NCI-H2081 treated with DMSO at 0.1 percent for 48 hours (cell line): Measurements from ENCODE around the gene ANAPC16.
"Not testable (repeated sequence)": the region's sequence is repeated elsewhere in the genome, so short reads cannot be mapped to it uniquely, and the experiment has no call there.

Experiments
- DNase-seq: peaks from one replicate; lab custom pipeline; 2025; lab: John Stamatoyannopoulos, UW

The ANAPC16 gene

DNA sequence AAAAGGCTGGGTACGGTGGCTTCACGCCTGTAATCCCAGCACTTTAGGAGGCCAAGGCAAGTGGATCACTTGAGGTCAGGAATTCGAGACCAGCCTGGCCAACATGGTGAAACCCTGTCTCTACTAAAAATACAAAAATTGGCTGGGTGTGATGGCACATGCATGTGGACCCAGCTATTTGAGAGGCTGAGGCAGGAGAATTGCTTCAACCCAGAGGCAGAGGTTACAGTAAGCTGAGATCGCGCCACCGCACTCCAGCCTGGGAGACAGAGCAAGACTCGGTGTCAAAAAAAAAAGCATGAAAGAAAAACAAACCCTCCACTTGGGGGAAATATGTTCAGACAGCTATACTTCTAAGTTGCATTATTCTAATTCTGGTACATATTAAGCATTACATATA is 63.8 kb downstream of the ANAPC16 start:
- DNase-seq = not testable (repeated sequence)

DNA sequence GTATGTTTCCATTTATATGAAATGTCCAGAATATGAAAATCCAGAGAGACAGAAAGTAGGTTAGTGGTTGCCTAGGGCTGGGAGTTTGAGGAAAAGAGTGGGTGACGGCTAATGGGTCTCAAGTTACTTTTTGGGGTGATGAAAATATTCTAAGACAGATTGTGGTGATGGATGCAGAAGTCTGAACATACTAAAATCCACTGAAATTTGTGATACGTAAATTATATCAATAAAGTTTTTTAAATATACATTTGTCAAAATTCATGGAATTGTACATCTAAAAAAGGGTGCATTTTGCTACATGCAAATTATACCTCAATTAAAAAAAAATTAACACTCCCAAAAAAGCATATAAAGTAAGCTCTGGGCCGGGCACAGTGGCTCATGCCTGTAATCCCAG is 67.3 kb downstream of the ANAPC16 start:
- no peak for DNase-seq
